ENCODE data around the gene MAP3K2. TPM values are rescaled to one million over a fixed set of nuclear protein-coding genes. Genes with fewer than 3 reads are reported as not detected.

Gene MAP3K2
- total and polyA plus RNA-seq, 2 of the 8 experiments (the other 6 are each of a cell fraction or from before 2014, with no cell fraction given) = 2.0 to 23.2 TPM

GRCh38 chr2:127407661-127408003, 19.9 kb upstream of the MAP3K2 start:
- POLR2A ChIA-PET (ENCODE audit: partially characterized antibody) = interaction anchor here (1.0 to 1.6 kb wide), 3 partner anchors 8 to 48 kb away, joined by 4 read pairs; no protein-coding TSS in a partner anchor
- Histone ChIP-seq H2AK5ac (ENCODE audit: low read depth, low read length) (no peak overlapping the region), H2BK20ac (ENCODE audit: low read length) (peak overlapping the region; percentile 82; the same call in 1 of the 2 replicates), H3K18ac (ENCODE audit: extremely low read depth, low read length) (0 out of 2 replicates have a peak overlapping the region, but pooled peaks have one; percentile 56), H3K9ac (replicated peaks in 1 of 4; ENCODE audit: extremely low read depth in 1 of 4, low read depth in 3 of 4, low read length in 3 of 4) (0 out of 7 replicates have a peak overlapping the region, but pooled peaks of 1 of the 4 experiments have one; percentile 50), H2BK5ac (ENCODE audit: low read depth, low read length) (peak overlapping the region; percentile 86; the same call in 1 of the 2 replicates), H3K79me2 (ENCODE audit: control insufficient read depth in 1 of 2, insufficient read depth in 2 of 2, low read length in 2 of 2) (no peaks in the 10 kb centered on the region), H2BK12ac (ENCODE audit: low read depth, low read length) (peak overlapping the region; percentile 92; the same call in 1 of the 2 replicates), H3K4me2 (ENCODE audit: insufficient read depth in 1 of 2, low read depth in 2 of 2, low read length in 2 of 2) (peak overlapping the region; percentile 56 to 64; a peak in 3 of 4 replicates), H3K27me3 (replicated peaks in 1 of 4; ENCODE audit: control insufficient read depth in 3 of 4, extremely low read depth in 1 of 4, insufficient read depth in 3 of 4, low read length in 3 of 4) (no peaks in the 10 kb centered on the region), H3K9me3 (ENCODE audit: insufficient read depth in 2 of 2, low read depth in 1 of 2, low read length in 1 of 2) (no peaks in the 10 kb centered on the region), H3K23me2 (ENCODE audit: low read depth, low read length) (peaks cover 2% of the 10 kb centered on the region), H4K91ac (replicated peaks; ENCODE audit: insufficient read length, low read length) (peak overlapping the region; percentile 79), H3K27ac (ENCODE audit: low read depth, low read length) (no peak overlapping the region), H3K23ac (ENCODE audit: insufficient read length) (no peak overlapping the region), H3K36me3 (ENCODE audit: control insufficient read depth in 2 of 4, insufficient read depth in 4 of 4, low read length in 3 of 4) (no peaks in the 10 kb centered on the region), H3K56ac (replicated peaks; ENCODE audit: insufficient read length, low read depth, low read length) (no peak overlapping the region), H2BK120ac (replicated peaks; ENCODE audit: low read depth, low read length) (no peak overlapping the region), H3K14ac (ENCODE audit: insufficient read length) (no peak overlapping the region), H4K5ac (ENCODE audit: insufficient read length, low read depth, low read length) (no peak overlapping the region), H3K79me1 (ENCODE audit: low read depth, low read length) (no peaks in the 10 kb centered on the region), H2AFZ (ENCODE audit: low read length) (no peak overlapping the region), H3K4me3 (ENCODE audit: extremely low read depth in 1 of 4, insufficient read depth in 2 of 4, low read depth in 3 of 4, low read length in 4 of 4) (peak overlapping the region in 3 of 4 experiments; percentile 3 to 64 (median 40); a peak in 6 of 8 replicates), H2BK15ac (ENCODE audit: low read length) (no peak overlapping the region; the same call in none of the 2 replicates), H4K8ac (ENCODE audit: extremely low read depth, insufficient read depth, low read length) (no peak overlapping the region), H3K4me1 (replicated peaks in 1 of 4; ENCODE audit: control insufficient read depth in 3 of 4, insufficient read depth in 4 of 4, low read length in 3 of 4) (peaks cover 0 to 4% (median 2%) of the 10 kb centered on the region in 4 experiments; a peak in 3 of 7 replicates), H3K4ac (replicated peaks; ENCODE audit: insufficient read length, low read depth, low read length) (no peak overlapping the region), H4K20me1 (replicated peaks in 1 of 2; ENCODE audit: control insufficient read depth in 1 of 2, insufficient read depth in 2 of 2, low read length in 2 of 2) (no peaks in the 10 kb centered on the region)
- no peak for FAIRE-seq
- WGBS, 2 experiments (ENCODE audit: extremely low coverage in 1 of 2, insufficient coverage in 1 of 2, insufficient read length in 1 of 2, insufficient replicate concordance in 2 of 2, low coverage in 1 of 2, low lambda C conversion rate in 2 of 2, missing lambda C conversion rate in 1 of 2) = no CpG with 5 or more reads among the region's 6 CpGs
- no peak for DNase-seq (ENCODE audit: low read depth in 1 of 2, low spot score in 2 of 2)
- CTCF ChIA-PET (ENCODE audit: partially characterized antibody) = interaction anchor here (1.0 to 1.4 kb wide), 3 partner anchors 9 to 119 kb away, joined by 3 read pairs; partner anchors contain the start of gene IWS1
- TF ChIP-seq E2F6 (IDR thresholded peaks at IDR 0.05) (peak; percentile 79), ATF3 (IDR thresholded peaks at IDR 0.05; ENCODE audit: insufficient read depth, low read depth, low read length) (no peak), POU5F1 (IDR thresholded peaks at IDR 0.05; ENCODE audit: low read depth, low read length) (no peak), CTCF (IDR thresholded peaks at IDR 0.05; ENCODE audit: control extremely low read depth in 1 of 3, insufficient read depth in 1 of 3, low read depth in 1 of 3, low read length in 3 of 3) (no peak), KDM4A (IDR thresholded peaks at IDR 0.05; ENCODE audit: low read depth, low read length, severe bottlenecking) (no peak), CREB1 (IDR thresholded peaks at IDR 0.05) (no peak), RAD21 (IDR thresholded peaks at IDR 0.05 in 1 of 2, conservative IDR thresholded peaks at IDR 0.05 in 1 of 2; ENCODE audit: low read depth in 2 of 2, low read length in 2 of 2) (no peak), PHF8 (conservative IDR thresholded peaks at IDR 0.05; ENCODE audit: low read depth, low read length) (no peak), TAF7 (optimal IDR thresholded peaks at IDR 0.05; ENCODE audit: borderline replicate concordance, low read depth, low read length) (no peak)
